Retinal pigment epithelial cell (primary cell): ENCODE data around the gene GGPS1.

Experiments
- DNase-seq: peaks from one replicate; pipeline ENCODE4 v3.0.0-alpha.2; 2010; ENCODE audit warnings: low read depth
- H3K4me3 ChIP-seq: 2 replicates; pipeline ENCODE4 v1.5.1; 2011; ENCODE audit warnings: mild to moderate bottlenecking, low read length, control low read depth, moderate library complexity
- CTCF ChIP-seq: conservative IDR thresholded peaks from 2 replicates; pipeline ENCODE4 v1.5.1; 2011; ENCODE audit warnings: low read depth, low read length, control low read depth, inconsistent platforms

The GGPS1 gene

GRCh38 chr1:235287208-235287882, 41.0 kb upstream of the GGPS1 start:
- TF ChIP-seq CTCF: no peak
- H3K4me3 ChIP-seq: no peak overlapping the region

GRCh38 chr1:235289859-235290739, 38.3 kb upstream of the GGPS1 start:
- no peak overlapping the region for H3K4me3 ChIP-seq
- DNase-seq: no peak
- no peak for TF ChIP-seq CTCF

More at GRCh38 chr1:235287208-235287882, 41.0 kb upstream of the GGPS1 start:
- no peak for DNase-seq

- no peak for TF ChIP-seq CTCF
- no peak overlapping the region for H3K4me3 ChIP-seq
- no peak for DNase-seq
Measured at GRCh38 chr1:235290740-235291502, 37.4 kb upstream of the GGPS1 start.

- no peak overlapping the region for H3K4me3 ChIP-seq
- DNase-seq: no peak
Measured at GRCh38 chr1:235291599-235292091, 36.7 kb upstream of the GGPS1 start.

GRCh38 chr1:235292790-235293189, 35.6 kb upstream of the GGPS1 start:
- no peak for TF ChIP-seq CTCF
- H3K4me3 ChIP-seq: no peak overlapping the region
- DNase-seq: no peak

More at GRCh38 chr1:235291599-235292091, 36.7 kb upstream of the GGPS1 start:
- TF ChIP-seq CTCF: no peak

GRCh38 chr1:235293322-235293942, 34.9 kb upstream of the GGPS1 start:
- no peak for DNase-seq
- no peak overlapping the region for H3K4me3 ChIP-seq
- TF ChIP-seq CTCF: no peak
